Neuron (in vitro differentiated cells): ENCODE measurements around the gene ELOVL7.
A peak's percentile ranks its signal among the peaks of the same experiment; 100 is the strongest.

Experiments used
- H2AFZ ChIP-seq: one replicate; pipeline ENCODE4 v1.6.1; 2013; ENCODE audit warnings: low read depth, mild to moderate bottlenecking, inconsistent platforms, low read length, moderate library complexity
- H3K27me3 ChIP-seq: one replicate; pipeline ENCODE4 v1.6.1; 2013; ENCODE audit warnings: low read length; ENCODE audit not compliant: insufficient read depth
- H3K36me3 ChIP-seq: one replicate; pipeline ENCODE4 v1.6.1; 2013; ENCODE audit warnings: low read length; ENCODE audit not compliant: insufficient read depth
- H3K4me1 ChIP-seq: one replicate; pipeline ENCODE4 v1.6.1; 2013; ENCODE audit warnings: low read length; ENCODE audit not compliant: insufficient read depth
- H3K4me3 ChIP-seq: 2 replicates; pipeline ENCODE4 v1.5.1; 2013; ENCODE audit warnings: mild to moderate bottlenecking, low read length, moderate library complexity
- H3K9me3 ChIP-seq: one replicate; pipeline ENCODE4 v1.6.1; 2013; ENCODE audit warnings: low read length

The ELOVL7 gene

GRCh38 chr5:60852317-60852716, 8.2 kb upstream of the ELOVL7 start:
- Histone ChIP-seq H3K9me3 (no peaks in the 10 kb centered on the region), H3K27me3 (peaks cover 6% of the 10 kb centered on the region), H3K4me3 (no peak overlapping the region), H2AFZ (no peak overlapping the region), H3K4me1 (no peaks in the 10 kb centered on the region), H3K36me3 (no peaks in the 10 kb centered on the region)

GRCh38 chr5:60851626-60852025, 7.6 kb upstream of the ELOVL7 start:
- peaks cover 6% of the 10 kb centered on the region for H3K27me3 ChIP-seq
- no peaks in the 10 kb centered on the region for H3K36me3 ChIP-seq
- no peaks in the 10 kb centered on the region for H3K4me1 ChIP-seq
- no peak overlapping the region for H2AFZ ChIP-seq
- H3K9me3 ChIP-seq, result no peaks in the 10 kb centered on the region
- no peak overlapping the region for H3K4me3 ChIP-seq

GRCh38 chr5:60846298-60846697, 2.2 kb upstream of the ELOVL7 start:
- Histone ChIP-seq H3K27me3 (peaks cover 42% of the 10 kb centered on the region), H3K4me3 (no peak overlapping the region), H2AFZ (no peak overlapping the region), H3K36me3 (no peaks in the 10 kb centered on the region), H3K4me1 (peaks cover 12% of the 10 kb centered on the region), H3K9me3 (no peaks in the 10 kb centered on the region)

- H2AFZ ChIP-seq, result peak overlapping the region; percentile 100
- peak overlapping the region; percentile 53 for H3K4me3 ChIP-seq
- peaks cover 53% of the 10 kb centered on the region for H3K27me3 ChIP-seq
- no peaks in the 10 kb centered on the region for H3K36me3 ChIP-seq
- H3K4me1 ChIP-seq, result peaks cover 12% of the 10 kb centered on the region
- no peaks in the 10 kb centered on the region for H3K9me3 ChIP-seq
These were observed 608 bp downstream of the ELOVL7 start for GRCh38 chr5:60843386-60843935.

GRCh38 chr5:60842871-60843385, 1.1 kb downstream of the ELOVL7 start:
- Histone ChIP-seq H3K4me3 (peak overlapping the region; percentile 53), H3K27me3 (peaks cover 51% of the 10 kb centered on the region), H3K9me3 (no peaks in the 10 kb centered on the region), H2AFZ (peak overlapping the region; percentile 100), H3K36me3 (no peaks in the 10 kb centered on the region), H3K4me1 (peaks cover 12% of the 10 kb centered on the region)

GRCh38 chr5:60841361-60841760, 2.7 kb downstream of the ELOVL7 start:
- no peak overlapping the region for H2AFZ ChIP-seq
- peaks cover 12% of the 10 kb centered on the region for H3K4me1 ChIP-seq
- H3K4me3 ChIP-seq, result no peak overlapping the region
- no peaks in the 10 kb centered on the region for H3K9me3 ChIP-seq
- H3K27me3 ChIP-seq, result peaks cover 51% of the 10 kb centered on the region
- no peaks in the 10 kb centered on the region for H3K36me3 ChIP-seq

GRCh38 chr5:60836131-60836530, 7.9 kb downstream of the ELOVL7 start:
- no peak overlapping the region for H3K4me3 ChIP-seq
- H2AFZ ChIP-seq, result no peak overlapping the region
- no peaks in the 10 kb centered on the region for H3K9me3 ChIP-seq
- H3K27me3 ChIP-seq, result peaks cover 9% of the 10 kb centered on the region
- H3K36me3 ChIP-seq, result no peaks in the 10 kb centered on the region
- H3K4me1 ChIP-seq, result no peaks in the 10 kb centered on the region

GRCh38 chr5:60835554-60835953, 8.5 kb downstream of the ELOVL7 start:
- Histone ChIP-seq H3K4me3 (no peak overlapping the region), H3K4me1 (no peaks in the 10 kb centered on the region), H3K9me3 (no peaks in the 10 kb centered on the region), H3K27me3 (peaks cover 7% of the 10 kb centered on the region), H3K36me3 (no peaks in the 10 kb centered on the region), H2AFZ (no peak overlapping the region)

- no peaks in the 10 kb centered on the region for H3K4me1 ChIP-seq
- H3K9me3 ChIP-seq, result no peaks in the 10 kb centered on the region
- H3K27me3 ChIP-seq, result peaks cover 3% of the 10 kb centered on the region
- no peak overlapping the region for H2AFZ ChIP-seq
- H3K36me3 ChIP-seq, result no peaks in the 10 kb centered on the region
- H3K4me3 ChIP-seq, result no peak overlapping the region
These were observed 10.5 kb downstream of the ELOVL7 start for GRCh38 chr5:60833520-60833919.

- H3K4me1 ChIP-seq, result no peaks in the 10 kb centered on the region
These were observed 13.4 kb downstream of the ELOVL7 start for GRCh38 chr5:60830581-60831127.

GRCh38 chr5:60829490-60830266, 14.4 kb downstream of the ELOVL7 start:
- Histone ChIP-seq H3K36me3 (no peaks in the 10 kb centered on the region), H3K9me3 (no peaks in the 10 kb centered on the region), H3K4me1 (no peaks in the 10 kb centered on the region), H3K27me3 (peaks cover 3% of the 10 kb centered on the region), H2AFZ (no peak overlapping the region), H3K4me3 (no peak overlapping the region)

More at GRCh38 chr5:60830581-60831127, 13.4 kb downstream of the ELOVL7 start:
- Histone ChIP-seq H3K36me3 (no peaks in the 10 kb centered on the region), H3K4me3 (no peak overlapping the region), H3K27me3 (peaks cover 3% of the 10 kb centered on the region), H3K9me3 (no peaks in the 10 kb centered on the region), H2AFZ (no peak overlapping the region)

GRCh38 chr5:60827201-60827600, 16.9 kb downstream of the ELOVL7 start:
- Histone ChIP-seq H3K27me3 (peaks cover 3% of the 10 kb centered on the region), H3K4me3 (no peak overlapping the region), H3K4me1 (no peaks in the 10 kb centered on the region), H3K36me3 (no peaks in the 10 kb centered on the region), H2AFZ (no peak overlapping the region), H3K9me3 (no peaks in the 10 kb centered on the region)

GRCh38 chr5:60826653-60827052, 17.4 kb downstream of the ELOVL7 start:
- Histone ChIP-seq H3K4me1 (no peaks in the 10 kb centered on the region), H2AFZ (no peak overlapping the region), H3K27me3 (peaks cover 3% of the 10 kb centered on the region), H3K4me3 (no peak overlapping the region), H3K36me3 (no peaks in the 10 kb centered on the region), H3K9me3 (no peaks in the 10 kb centered on the region)
